HL-60 (cell line): Measurements from ENCODE around the gene SHB.
A peak's percentile ranks its signal among the peaks of the same experiment; 100 is the strongest.

Experiments
- DNase-seq, 2 experiments: peaks; one replicate each; pipeline ENCODE4 v3.0.0-alpha.2; 2010 to 2020; ENCODE audit warnings: low read depth in 1 of 2, low spot score in 1 of 2
- H3K27ac ChIP-seq: fragments of 250-450 bp; sonication (Bioruptor Pico); replicated peaks from 2 replicates; pipeline ENCODE4 v1.5.1; 2020; ENCODE audit warnings: mild to moderate bottlenecking, moderate library complexity
- H3K27me3 ChIP-seq: fragments of 250-450 bp; sonication (Bioruptor Pico); 2 replicates; pipeline ENCODE4 v1.5.1; 2021; ENCODE audit warnings: mild to moderate bottlenecking, moderate library complexity; ENCODE audit not compliant: insufficient read depth, poor library complexity, severe bottlenecking
- H3K4me3 ChIP-seq: replicated peaks from 2 replicates; pipeline ENCODE4 v1.5.1; 2011; ENCODE audit warnings: mild to moderate bottlenecking, control low read depth, low read length; ENCODE audit not compliant: insufficient read depth
- GABPA ChIP-seq: IDR thresholded peaks from 2 replicates; pipeline ENCODE4 v1.6.1; 2012; ENCODE audit warnings: low read depth
- POLR2AphosphoS5 ChIP-seq: IDR thresholded peaks from 2 replicates; pipeline ENCODE4 v1.6.1; 2012; ENCODE audit warnings: low read depth
- REST ChIP-seq: IDR thresholded peaks from 2 replicates; pipeline ENCODE4 v1.6.1; 2012; ENCODE audit warnings: low read depth; ENCODE audit not compliant: insufficient replicate concordance
- SPI1 ChIP-seq: IDR thresholded peaks from 2 replicates; pipeline ENCODE4 v1.6.1; 2012; ENCODE audit warnings: low read depth, mild to moderate bottlenecking, borderline replicate concordance
- TF ChIP-seq, protein P1 (sequence below): IDR thresholded peaks from one replicate; pipeline ENCODE4 v1.5.1; 2011; ENCODE audit warnings: low read length, control low read depth, inconsistent platforms; ENCODE audit not compliant: insufficient read depth

The SHB gene

DNA sequence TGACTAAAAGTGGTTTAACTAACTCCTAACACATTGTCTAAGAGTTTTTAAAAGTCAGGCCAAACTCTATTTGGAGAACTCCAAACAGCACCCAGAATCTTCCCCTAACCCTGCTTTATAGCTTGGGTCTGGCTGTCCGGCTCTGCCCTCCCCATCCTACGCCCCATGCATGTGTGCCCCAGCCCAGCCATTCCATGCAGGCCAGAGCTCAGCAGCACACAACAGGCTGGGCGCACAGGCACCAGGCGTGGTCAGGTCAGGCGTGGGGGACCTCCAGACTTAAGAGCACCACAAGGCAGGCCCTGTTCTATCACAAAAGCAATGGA lies 31.1 kb downstream of the SHB start:
- TF ChIP-seq SPI1 (no peak), REST (no peak), POLR2AphosphoS5 (no peak), GABPA (no peak)
- TF ChIP-seq, protein P1, sequence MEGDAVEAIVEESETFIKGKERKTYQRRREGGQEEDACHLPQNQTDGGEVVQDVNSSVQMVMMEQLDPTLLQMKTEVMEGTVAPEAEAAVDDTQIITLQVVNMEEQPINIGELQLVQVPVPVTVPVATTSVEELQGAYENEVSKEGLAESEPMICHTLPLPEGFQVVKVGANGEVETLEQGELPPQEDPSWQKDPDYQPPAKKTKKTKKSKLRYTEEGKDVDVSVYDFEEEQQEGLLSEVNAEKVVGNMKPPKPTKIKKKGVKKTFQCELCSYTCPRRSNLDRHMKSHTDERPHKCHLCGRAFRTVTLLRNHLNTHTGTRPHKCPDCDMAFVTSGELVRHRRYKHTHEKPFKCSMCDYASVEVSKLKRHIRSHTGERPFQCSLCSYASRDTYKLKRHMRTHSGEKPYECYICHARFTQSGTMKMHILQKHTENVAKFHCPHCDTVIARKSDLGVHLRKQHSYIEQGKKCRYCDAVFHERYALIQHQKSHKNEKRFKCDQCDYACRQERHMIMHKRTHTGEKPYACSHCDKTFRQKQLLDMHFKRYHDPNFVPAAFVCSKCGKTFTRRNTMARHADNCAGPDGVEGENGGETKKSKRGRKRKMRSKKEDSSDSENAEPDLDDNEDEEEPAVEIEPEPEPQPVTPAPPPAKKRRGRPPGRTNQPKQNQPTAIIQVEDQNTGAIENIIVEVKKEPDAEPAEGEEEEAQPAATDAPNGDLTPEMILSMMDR = no peak
- DNase-seq = no peak
- no peak overlapping the region for H3K4me3 ChIP-seq
- no peaks in the 10 kb centered on the region for H3K27me3 ChIP-seq
- H3K27ac ChIP-seq = no peak overlapping the region

DNA sequence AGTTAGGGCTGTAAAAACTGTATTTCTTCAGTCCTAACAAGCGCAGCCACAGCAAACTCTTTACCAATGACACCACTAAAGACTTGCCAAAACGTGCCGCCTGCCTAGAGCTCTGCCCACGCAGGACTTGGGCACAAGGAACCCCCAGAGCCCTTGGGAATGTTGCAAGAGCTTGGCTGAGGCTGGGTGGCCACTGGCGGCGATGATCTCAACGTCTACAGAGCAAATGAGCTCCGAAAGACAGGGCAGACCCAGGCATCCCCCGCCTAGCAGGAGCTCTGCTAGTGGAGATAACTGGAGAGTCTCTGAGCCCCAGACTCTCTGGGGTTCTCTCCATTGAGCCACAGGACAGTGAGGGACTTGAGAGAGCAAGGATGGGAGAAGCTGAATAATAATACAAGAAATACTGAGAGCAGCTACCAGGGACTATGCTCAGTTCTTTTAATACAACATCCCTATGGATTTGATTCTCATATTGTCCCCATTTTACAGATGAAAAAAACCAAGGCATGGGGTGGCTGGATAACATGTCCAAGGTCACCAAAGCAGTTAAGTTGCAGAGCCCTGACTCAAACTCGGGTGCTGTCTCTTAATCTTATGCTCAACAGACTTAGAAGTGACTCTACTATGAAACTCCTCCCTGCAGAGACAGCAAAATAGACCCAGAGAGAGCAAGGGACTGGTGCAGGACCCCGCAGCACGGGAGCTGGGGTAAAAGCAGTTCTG lies 32.5 kb downstream of the SHB start:
- H3K27me3 ChIP-seq = no peaks in the 10 kb centered on the region
- TF ChIP-seq SPI1 (no peak), GABPA (no peak), REST (no peak), POLR2AphosphoS5 (no peak)
- TF ChIP-seq, protein P1 = no peak
- DNase-seq = no peak
- H3K27ac ChIP-seq = no peak overlapping the region
- no peak overlapping the region for H3K4me3 ChIP-seq

GRCh38 chr9:38035873-38036272 lies 33.2 kb downstream of the SHB start:
- Histone ChIP-seq H3K4me3 (no peak overlapping the region), H3K27me3 (no peaks in the 10 kb centered on the region), H3K27ac (no peak overlapping the region)
- peak; percentile 28; the same call in 1 of the 2 replicates for TF ChIP-seq SPI1
- no peak for TF ChIP-seq REST
- peak in 1 of 2 experiments; percentile 20 for DNase-seq
